WTC11 (cell line): Measurements from ENCODE around the gene DCAF10. TPM values are rescaled to one million over a fixed set of nuclear protein-coding genes. Genes with fewer than 3 reads are reported as not detected.
A peak's percentile ranks its signal among the peaks of the same experiment; 100 is the strongest.

Source experiments
- ATAC-seq: fragments of 200-7000 bp; cut with Tn5 transposase; 2 replicates; pipeline ENCODE4 v1.10.0; 2021; ENCODE audit warnings: mild to moderate bottlenecking, moderate library complexity
- CTCF ChIA-PET: fragments of 300-600 bp; sonication (Branson Sonifier 250); formaldehyde crosslinking; loops from one replicate; lab custom pipeline; 2021; ENCODE audit warnings: antibody characterized with exemption; lab: Charles Lee
- POLR2A ChIA-PET: fragments of 350-600 bp; sonication (Branson Sonifier 250); formaldehyde crosslinking; loops from one replicate; lab custom pipeline; 2021; ENCODE audit warnings: antibody characterized with exemption; lab: Charles Lee
- DNase-seq: peaks from one replicate; pipeline ENCODE4 v3.0.0; 2021; ENCODE audit warnings: low spot score
- H3K27ac Mint-ChIP-seq: 2 replicates; pipeline ENCODE4 v1.8.0; 2021; ENCODE audit warnings: mixed read lengths
- H3K27me3 Mint-ChIP-seq: 2 replicates; pipeline ENCODE4 v1.8.0; 2021; ENCODE audit warnings: low read depth, mild to moderate bottlenecking, moderate library complexity, mixed read lengths
- H3K36me3 Mint-ChIP-seq: 2 replicates; pipeline ENCODE4 v1.8.0; 2021; ENCODE audit warnings: mixed read lengths
- H3K4me1 Mint-ChIP-seq: 2 replicates; pipeline ENCODE4 v1.8.0; 2022; ENCODE audit warnings: mixed read lengths
- H3K4me3 Mint-ChIP-seq: 2 replicates; pipeline ENCODE4 v1.8.0; 2021; ENCODE audit warnings: mild to moderate bottlenecking, moderate library complexity, mixed read lengths
- H3K9me3 Mint-ChIP-seq: 2 replicates; pipeline ENCODE4 v1.8.0; 2021; ENCODE audit warnings: mixed read lengths
- ARID4B ChIP-seq: sonication (generic); formaldehyde crosslinking; IDR thresholded peaks from 2 replicates; pipeline ENCODE4 v1.8.0; 2023; ENCODE audit warnings: missing genetic modification reagents, mild to moderate bottlenecking, borderline replicate concordance
- CREB1 ChIP-seq: sonication (generic); formaldehyde crosslinking; IDR thresholded peaks from 2 replicates; pipeline ENCODE4 v1.8.0; 2023; ENCODE audit warnings: mild to moderate bottlenecking, missing genetic modification reagents
- E2F1 ChIP-seq: sonication (generic); formaldehyde crosslinking; IDR thresholded peaks from 2 replicates; pipeline ENCODE4 v1.8.0; 2022; ENCODE audit warnings: mild to moderate bottlenecking, missing genetic modification reagents
- E2F4 ChIP-seq: sonication (generic); formaldehyde crosslinking; IDR thresholded peaks from 2 replicates; pipeline ENCODE4 v1.8.1; 2022; ENCODE audit warnings: low read depth, mild to moderate bottlenecking, moderate library complexity, missing genetic modification reagents, borderline replicate concordance
- EMX1 ChIP-seq: fragments of 250-450 bp; sonication (Bioruptor Pico); IDR thresholded peaks from 2 replicates; pipeline ENCODE4 v1.8.0; 2021; ENCODE audit warnings: mild to moderate bottlenecking
- GTF2I ChIP-seq: fragments of 250-450 bp; sonication (Bioruptor Pico); conservative IDR thresholded peaks from 2 replicates; pipeline ENCODE4 v1.4.0; 2021; ENCODE audit warnings: mild to moderate bottlenecking
- JAZF1 ChIP-seq: fragments of 250-450 bp; sonication (Bioruptor Pico); IDR thresholded peaks from 2 replicates; pipeline ENCODE4 v1.9.0; 2021; ENCODE audit warnings: moderate library complexity, mild to moderate bottlenecking, inconsistent platforms
- NR1H2 ChIP-seq: sonication (generic); formaldehyde crosslinking; IDR thresholded peaks from 2 replicates; pipeline ENCODE4 v1.9.0; 2021; ENCODE audit warnings: mild to moderate bottlenecking, moderate library complexity, missing genetic modification reagents
- PRDM15 ChIP-seq: sonication (generic); formaldehyde crosslinking; IDR thresholded peaks from 2 replicates; pipeline ENCODE4 v1.8.0; 2022; ENCODE audit warnings: missing genetic modification reagents
- RELA ChIP-seq: sonication (generic); formaldehyde crosslinking; IDR thresholded peaks from 2 replicates; pipeline ENCODE4 v1.8.1; 2022; ENCODE audit warnings: missing genetic modification reagents, mild to moderate bottlenecking, borderline replicate concordance
- RORB ChIP-seq: fragments of 250-450 bp; sonication (Bioruptor Pico); IDR thresholded peaks from 2 replicates; pipeline ENCODE4 v1.9.0; 2021; ENCODE audit warnings: mild to moderate bottlenecking
- SMAD4 ChIP-seq: sonication (generic); formaldehyde crosslinking; IDR thresholded peaks from 2 replicates; pipeline ENCODE4 v1.8.0; 2022; ENCODE audit warnings: mild to moderate bottlenecking, missing genetic modification reagents
- SOX15 ChIP-seq: fragments of 250-450 bp; sonication (Bioruptor Pico); IDR thresholded peaks from 2 replicates; pipeline ENCODE4 v1.9.0; 2021; ENCODE audit warnings: mild to moderate bottlenecking
- TCF7 ChIP-seq: sonication (generic); formaldehyde crosslinking; IDR thresholded peaks from 2 replicates; pipeline ENCODE4 v1.8.0; 2022; ENCODE audit warnings: mild to moderate bottlenecking, low read depth, missing genetic modification reagents, moderate library complexity
- ZBTB21 ChIP-seq: sonication (generic); formaldehyde crosslinking; IDR thresholded peaks from 2 replicates; pipeline ENCODE4 v1.8.1; 2023; ENCODE audit warnings: mild to moderate bottlenecking, missing genetic modification reagents, borderline replicate concordance
- ZMAT4 ChIP-seq: fragments of 250-450 bp; sonication (Bioruptor Pico); IDR thresholded peaks from 2 replicates; pipeline ENCODE4 v1.9.0; 2021; ENCODE audit warnings: mild to moderate bottlenecking
- ZNF263 ChIP-seq: sonication (generic); formaldehyde crosslinking; IDR thresholded peaks from 2 replicates; pipeline ENCODE4 v1.8.1; 2022; ENCODE audit warnings: low read depth, mild to moderate bottlenecking, moderate library complexity, missing genetic modification reagents
- ZNF423 ChIP-seq: fragments of 250-450 bp; sonication (Bioruptor Pico); IDR thresholded peaks from 2 replicates; pipeline ENCODE4 v2.1.2; 2022; ENCODE audit warnings: mild to moderate bottlenecking, moderate library complexity
- total RNA-seq: library from RNA; stranded (reverse); gene quantifications from 3 replicates; pipeline ENCODE4 v1.2.3, GENCODE V29; 2021

DCAF10 gene
- total RNA-seq, 1 experiment from 2014 or later: 11.7 TPM

GRCh38 chr9:37905776-37906175, 105.2 kb downstream of the DCAF10 start (continued):
- TF ChIP-seq ZNF263 (no peak), ZBTB21 (CRISPR knock-in tag) (no peak), E2F1 (CRISPR knock-in tag) (no peak), JAZF1 (CRISPR knock-in tag) (no peak)

- Mint-ChIP-seq H3K9me3 (no peaks in the 10 kb centered on the region), H3K4me1 (peaks cover 18% of the 10 kb centered on the region), H3K27ac (no peak overlapping the region), H3K36me3 (no peaks in the 10 kb centered on the region), H3K4me3 (peak overlapping the region; percentile 17; the same call in 1 of the 2 replicates), H3K27me3 (peaks cover 8% of the 10 kb centered on the region; the same call in 1 of the 2 replicates)
- TF ChIP-seq NR1H2 (CRISPR knock-in tag) (no peak), ZNF423 (CRISPR knock-in tag) (no peak), GTF2I (CRISPR knock-in tag) (no peak), PRDM15 (CRISPR knock-in tag) (no peak), CREB1 (CRISPR knock-in tag) (no peak), ZMAT4 (CRISPR knock-in tag) (no peak), ARID4B (CRISPR knock-in tag) (no peak), EMX1 (CRISPR knock-in tag) (no peak), TCF7 (CRISPR knock-in tag) (no peak), SOX15 (CRISPR knock-in tag) (no peak), RORB (no peak), SMAD4 (CRISPR knock-in tag) (no peak), RELA (no peak), E2F4 (CRISPR knock-in tag) (no peak)
- ATAC-seq (no peak), DNase-seq (no peak)
- CTCF ChIA-PET: no interaction called here
- POLR2A ChIA-PET: no interaction called here
Measured at GRCh38 chr9:37906312-37907239, 106.0 kb downstream of the DCAF10 start.
